HG03025 (cell line): ENCODE results near the gene PPFIBP2.
"Not testable (repeated sequence)": the region's sequence is repeated elsewhere in the genome, so short reads cannot be mapped to it uniquely, and the experiment has no call there.

Experiments
- ATAC-seq: cut with Tn5 transposase; IDR thresholded peaks from one replicate; pipeline ENCODE4 v1.9.1; 2021; ENCODE audit warnings: mild to moderate bottlenecking, moderate library complexity; ENCODE audit not compliant: unreplicated experiment, low FRiP score

PPFIBP2 gene

DNA sequence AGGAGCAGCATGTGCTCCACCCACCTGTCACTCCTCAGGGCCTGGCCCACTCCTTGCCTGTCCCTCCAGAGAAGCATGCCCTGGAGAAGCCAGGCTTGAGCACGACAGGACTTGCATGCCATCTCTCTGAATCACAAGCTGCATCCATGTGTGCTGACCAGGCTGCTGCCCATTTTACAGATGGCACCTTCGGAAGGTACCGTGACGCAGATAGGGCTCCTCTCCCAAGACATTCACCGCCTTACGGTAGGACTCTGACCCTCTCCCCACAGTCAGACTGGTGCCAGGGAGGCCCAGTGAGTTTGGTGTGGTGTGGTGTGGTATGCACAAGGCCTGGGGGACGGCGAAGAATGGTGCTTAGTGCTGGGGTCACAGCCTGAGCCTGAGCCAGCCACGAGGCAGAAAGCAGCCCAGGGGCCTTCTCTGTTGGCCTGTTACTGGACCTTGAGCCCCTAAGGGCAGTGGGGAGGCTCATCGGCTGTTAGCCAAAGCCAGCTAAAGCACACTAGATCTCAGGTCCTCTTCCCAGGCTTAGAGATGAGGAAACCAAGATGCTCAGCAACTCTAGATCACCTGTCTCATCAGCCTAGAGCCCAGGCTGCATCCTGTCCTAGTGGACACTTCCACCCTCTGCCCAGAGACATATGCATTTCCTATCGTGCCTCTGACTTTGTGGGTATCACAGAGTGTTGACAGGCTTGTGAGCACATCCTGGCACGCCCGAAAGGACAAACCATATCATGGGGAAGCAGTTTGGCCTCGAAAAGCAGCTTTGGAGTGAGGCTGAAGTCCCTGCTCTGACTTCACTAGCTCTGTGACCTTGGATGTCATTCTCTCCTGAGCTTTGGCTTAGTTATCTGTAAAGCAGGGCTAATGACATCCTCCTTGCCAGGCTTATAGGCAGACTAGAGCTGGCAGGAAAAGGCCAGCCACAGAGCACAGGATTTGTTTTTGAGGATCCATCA is 141.7 kb downstream of the PPFIBP2 start:
- no peak for ATAC-seq

DNA sequence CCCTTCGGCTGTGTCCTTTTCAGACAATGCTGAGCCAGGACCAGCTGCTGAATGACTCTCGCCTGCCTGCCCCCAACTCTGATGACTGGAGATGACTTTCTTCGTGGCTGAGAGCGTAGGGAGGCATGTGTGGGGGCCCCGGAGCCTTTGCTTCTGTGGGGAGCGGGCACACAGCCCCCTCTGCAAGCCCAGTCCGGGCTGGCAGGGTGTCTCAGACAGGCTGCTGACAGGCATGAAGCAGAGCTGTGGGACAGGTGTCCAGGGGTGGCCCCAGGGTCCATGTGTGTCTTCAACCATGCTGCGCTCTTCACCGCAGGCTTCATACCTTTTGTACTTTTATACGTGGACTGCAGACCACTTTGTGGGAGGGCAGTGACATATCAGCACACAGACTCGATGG is 142.9 kb downstream of the PPFIBP2 start:
- no peak for ATAC-seq

- ATAC-seq = no peak
Observed at GRCh38 chr11:7657306-7658025, 143.7 kb downstream of the PPFIBP2 start.

DNA sequence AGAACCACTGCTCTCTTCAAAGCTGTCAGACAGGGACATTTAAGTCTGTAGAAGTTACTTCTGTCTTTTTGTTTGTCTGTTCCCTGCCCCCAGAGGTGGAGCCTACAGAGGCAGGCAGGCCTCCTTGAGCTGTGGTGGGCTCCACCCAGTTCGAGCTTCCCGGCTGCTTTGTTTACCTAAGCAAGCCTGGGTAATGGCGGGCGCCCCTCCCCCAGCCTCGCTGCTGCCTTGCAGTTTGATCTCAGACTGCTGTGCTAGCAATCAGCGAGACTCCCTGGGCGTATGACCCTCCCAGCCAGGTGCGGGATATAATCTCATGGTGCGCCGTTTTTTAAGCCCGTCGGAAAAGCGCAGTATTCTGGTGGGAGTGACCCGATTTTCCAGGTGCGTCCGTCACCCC is 149.7 kb downstream of the PPFIBP2 start:
- ATAC-seq = not testable (repeated sequence)

DNA sequence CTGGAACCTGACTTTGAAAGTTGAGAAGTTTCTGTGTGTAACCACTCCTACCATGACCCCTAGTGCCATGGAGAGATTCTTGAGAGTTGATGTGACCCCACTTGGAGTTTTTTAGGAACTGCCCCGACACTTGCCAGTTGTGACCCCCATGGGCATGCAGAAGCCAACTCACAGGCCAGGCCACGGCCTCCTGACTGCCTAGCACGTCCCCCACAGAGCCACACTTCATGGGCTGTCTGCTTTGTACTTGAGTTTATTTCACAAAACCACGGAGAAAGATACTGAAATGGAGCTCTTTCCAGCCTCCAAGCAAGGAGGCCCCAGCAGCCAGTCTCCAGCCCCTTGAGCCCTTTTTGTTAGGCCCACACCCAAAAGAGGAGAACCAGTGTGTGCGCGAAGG is 151.1 kb downstream of the PPFIBP2 start:
- no peak for ATAC-seq

GRCh38 chr11:7665473-7666291 is 151.9 kb downstream of the PPFIBP2 start:
- peak; percentile 92 for ATAC-seq

- ATAC-seq = no peak
Observed at GRCh38 chr11:7666292-7666866, 152.6 kb downstream of the PPFIBP2 start.

- ATAC-seq = no peak
Observed at GRCh38 chr11:7667460-7667859, 153.7 kb downstream of the PPFIBP2 start.

- no peak for ATAC-seq
Observed at GRCh38 chr11:7668464-7668863, 154.7 kb downstream of the PPFIBP2 start.

- ATAC-seq = no peak
Observed at GRCh38 chr11:7668911-7669310, 155.1 kb downstream of the PPFIBP2 start.

GRCh38 chr11:7670641-7671040 is 156.8 kb downstream of the PPFIBP2 start:
- no peak for ATAC-seq

- ATAC-seq = no peak
Observed at GRCh38 chr11:7671347-7672215, 157.8 kb downstream of the PPFIBP2 start.

DNA sequence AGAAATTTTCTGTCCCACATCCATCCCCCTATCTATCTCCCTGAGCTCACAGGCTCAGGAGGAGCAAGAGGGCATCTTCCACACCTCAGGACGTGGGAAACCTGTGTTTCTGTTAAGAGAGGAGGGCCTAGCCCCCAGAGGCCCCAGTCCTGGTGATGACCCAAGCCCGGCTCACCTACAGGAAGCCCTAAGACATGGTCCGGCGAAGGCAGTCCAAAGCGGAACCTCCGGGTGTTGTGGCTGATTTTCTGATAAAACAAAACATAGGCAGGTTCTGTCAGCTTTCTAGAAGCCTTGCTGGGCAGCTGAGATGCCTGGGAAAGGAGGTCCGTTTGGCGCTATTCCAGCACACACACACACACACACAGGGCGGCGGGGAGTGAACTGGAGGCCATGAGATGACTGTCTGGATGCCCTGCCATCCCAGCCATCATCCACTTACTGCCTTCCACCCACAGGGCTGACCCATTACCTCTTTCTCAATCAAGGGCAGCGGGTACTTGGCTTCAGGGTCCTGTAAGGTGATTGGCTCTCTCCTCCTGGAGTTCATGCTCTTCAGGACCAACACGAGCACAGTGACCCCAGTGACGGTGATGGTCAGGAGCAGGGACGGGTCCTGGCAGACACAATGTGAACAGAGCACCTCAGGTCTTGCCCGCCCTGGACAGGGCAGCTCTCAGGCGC is 158.6 kb downstream of the PPFIBP2 start:
- no peak for ATAC-seq

DNA sequence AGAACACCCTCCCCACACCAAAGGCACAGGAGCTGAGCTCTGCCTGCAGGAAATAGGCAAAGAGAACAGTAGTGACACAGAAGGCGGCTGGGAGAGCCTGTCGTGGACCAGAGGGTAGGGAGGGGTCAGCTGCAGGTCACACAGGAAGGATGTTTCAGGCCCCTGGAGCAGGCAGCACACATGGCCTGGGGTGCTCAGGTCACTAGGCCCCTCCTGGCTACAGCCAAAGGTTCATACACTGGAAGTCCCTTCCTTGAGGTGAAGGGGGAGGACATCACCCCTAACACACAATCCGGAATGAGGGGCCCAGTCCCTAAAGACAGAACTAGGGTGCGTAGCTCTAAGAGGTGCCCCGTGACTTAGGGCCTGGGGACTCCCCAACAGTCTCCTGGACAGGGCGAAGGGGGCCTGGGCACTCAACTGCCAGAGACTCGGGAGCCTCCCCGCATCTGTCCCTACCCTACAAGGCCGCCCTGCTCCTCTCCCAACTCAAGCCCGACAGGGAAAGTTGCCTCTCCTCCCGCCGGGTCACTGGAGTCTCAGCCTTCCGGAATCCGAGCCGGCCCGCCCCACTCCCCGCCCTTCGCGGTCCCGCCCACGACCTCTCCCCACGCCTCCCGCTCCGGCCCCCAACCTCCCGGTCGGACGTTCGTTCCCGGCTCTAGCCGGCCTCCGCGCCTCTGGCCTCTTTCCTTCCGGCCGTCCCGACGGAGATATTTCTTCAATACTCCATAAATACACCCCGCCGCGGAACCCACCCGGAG is 159.3 kb downstream of the PPFIBP2 start, which contains the start of gene CYB5R2:
Gene CYB5R2, minus strand, starts transcription at position 541 of the 764 bp plus-strand sequence. CDS start 675 bp downstream, outside the sequence.
- peak; percentile 57 for ATAC-seq

- ATAC-seq = peak; percentile 24
Observed at GRCh38 chr11:7673724-7674434, 160.1 kb downstream of the PPFIBP2 start.

DNA sequence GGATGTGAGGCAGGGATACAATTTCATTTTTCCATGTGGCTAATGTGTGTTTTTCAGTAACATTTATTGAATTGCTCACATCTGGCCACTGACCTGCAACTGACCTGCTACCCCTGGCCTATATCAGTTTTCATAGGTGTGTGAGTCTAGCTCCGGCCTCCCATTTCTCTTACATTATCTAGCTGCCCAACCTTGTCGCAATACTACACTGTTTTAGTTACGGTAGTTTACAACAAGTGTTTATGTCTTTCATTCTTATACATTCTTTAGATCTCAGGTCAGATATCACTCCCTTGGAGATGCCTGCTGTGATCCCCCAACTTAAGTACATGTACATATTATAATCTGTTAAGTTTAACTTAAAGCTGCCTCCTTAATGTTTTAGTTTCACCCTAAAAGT is 161.8 kb downstream of the PPFIBP2 start:
- no peak for ATAC-seq

DNA sequence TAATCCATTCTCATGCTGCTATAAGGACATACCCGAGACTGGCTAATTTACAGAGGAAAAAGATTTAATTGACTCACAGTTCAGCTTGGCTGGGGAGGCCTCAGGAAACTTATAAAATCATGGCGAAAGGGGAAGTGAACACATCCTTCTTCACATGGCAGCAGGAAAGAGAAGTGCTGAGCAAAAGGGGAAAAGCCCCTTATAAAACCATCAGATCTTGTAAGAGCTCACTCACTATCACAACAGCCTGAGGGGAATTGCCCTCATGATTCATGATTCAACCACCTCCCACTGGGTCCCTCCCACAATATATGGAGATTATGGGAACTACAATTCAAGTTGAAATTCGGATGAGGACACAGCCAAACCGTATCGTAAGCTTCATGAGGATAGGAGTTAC is 163.3 kb downstream of the PPFIBP2 start:
- no peak for ATAC-seq
